Mesendoderm (in vitro differentiated cells): ENCODE results near the gene COBL.
A peak's percentile ranks its signal among the peaks of the same experiment; 100 is the strongest.

Source experiments
- DNase-seq: peaks from one replicate; pipeline ENCODE4 v3.0.0; 2013
- H2AK5ac ChIP-seq: 2 replicates; pipeline ENCODE4 v1.6.1; 2013; ENCODE audit warnings: low read length, inconsistent platforms
- H2BK120ac ChIP-seq: 2 replicates; pipeline ENCODE4 v1.6.1; 2013; ENCODE audit warnings: low read depth, mild to moderate bottlenecking, low read length, moderate library complexity, mixed read lengths
- H2BK15ac ChIP-seq: replicated peaks from 2 replicates; pipeline ENCODE4 v1.6.1; 2013; ENCODE audit warnings: low read depth, mild to moderate bottlenecking, moderate library complexity
- H2BK5ac ChIP-seq: 2 replicates; pipeline ENCODE4 v1.6.1; 2013; ENCODE audit warnings: low read length, inconsistent platforms
- H3K18ac ChIP-seq: 2 replicates; pipeline ENCODE4 v1.6.1; 2013; ENCODE audit warnings: mild to moderate bottlenecking, low read length, mixed read lengths
- H3K23ac ChIP-seq: one replicate; pipeline ENCODE4 v1.6.1; 2013; ENCODE audit warnings: low read length
- H3K27ac ChIP-seq: 2 replicates; pipeline ENCODE4 v1.5.1; 2013; ENCODE audit warnings: low read depth, mild to moderate bottlenecking, inconsistent platforms, low read length, moderate library complexity
- H3K27me3 ChIP-seq: 2 replicates; pipeline ENCODE4 v1.6.1; 2013; ENCODE audit warnings: low read length, control low read depth, mild to moderate bottlenecking, inconsistent platforms; ENCODE audit not compliant: insufficient read depth, poor library complexity
- H3K36me3 ChIP-seq: 2 replicates; pipeline ENCODE4 v1.6.1; 2013; ENCODE audit warnings: low read length, inconsistent platforms; ENCODE audit not compliant: control insufficient read depth, insufficient read depth
- H3K4ac ChIP-seq: one replicate; pipeline ENCODE4 v1.6.1; 2013; ENCODE audit warnings: low read depth, mild to moderate bottlenecking, low read length, moderate library complexity
- H3K4me1 ChIP-seq: 2 replicates; pipeline ENCODE4 v1.6.1; 2013; ENCODE audit warnings: low read depth, low read length, inconsistent platforms; ENCODE audit not compliant: control insufficient read depth
- H3K4me2 ChIP-seq: 2 replicates; pipeline ENCODE4 v1.6.1; 2013; ENCODE audit warnings: low read length
- H3K4me3 ChIP-seq: 2 replicates; pipeline ENCODE4 v1.5.1; 2013; ENCODE audit warnings: mild to moderate bottlenecking, low read length
- H3K56ac ChIP-seq: one replicate; pipeline ENCODE4 v1.6.1; 2013; ENCODE audit warnings: low read length
- H3K79me1 ChIP-seq: 2 replicates; pipeline ENCODE4 v1.6.1; 2013; ENCODE audit warnings: low read length, inconsistent platforms
- H3K79me2 ChIP-seq: 2 replicates; pipeline ENCODE4 v1.6.1; 2013; ENCODE audit warnings: mild to moderate bottlenecking, low read length; ENCODE audit not compliant: control insufficient read depth, insufficient read depth
- H3K9ac ChIP-seq: 2 replicates; pipeline ENCODE4 v1.6.1; 2013; ENCODE audit warnings: low read length, inconsistent platforms
- H4K5ac ChIP-seq: one replicate; pipeline ENCODE4 v1.6.1; 2013; ENCODE audit warnings: low read length
- H4K8ac ChIP-seq: one replicate; pipeline ENCODE4 v1.6.1; 2013; ENCODE audit warnings: low read depth, mild to moderate bottlenecking, control low read depth, low read length, moderate library complexity
- WGBS: extraction: QIAGEN DNeasy Blood & Tissue Kit; methylation state at CpG from one replicate; pipeline ENCODE4 v1.1.7; 2013; ENCODE audit warnings: low lambda C conversion rate, missing lambda C conversion rate; ENCODE audit not compliant: insufficient coverage; ENCODE audit errors: extremely low coverage; 5-methylcytosine and 5-hydroxymethylcytosine counted together

The COBL gene

DNA sequence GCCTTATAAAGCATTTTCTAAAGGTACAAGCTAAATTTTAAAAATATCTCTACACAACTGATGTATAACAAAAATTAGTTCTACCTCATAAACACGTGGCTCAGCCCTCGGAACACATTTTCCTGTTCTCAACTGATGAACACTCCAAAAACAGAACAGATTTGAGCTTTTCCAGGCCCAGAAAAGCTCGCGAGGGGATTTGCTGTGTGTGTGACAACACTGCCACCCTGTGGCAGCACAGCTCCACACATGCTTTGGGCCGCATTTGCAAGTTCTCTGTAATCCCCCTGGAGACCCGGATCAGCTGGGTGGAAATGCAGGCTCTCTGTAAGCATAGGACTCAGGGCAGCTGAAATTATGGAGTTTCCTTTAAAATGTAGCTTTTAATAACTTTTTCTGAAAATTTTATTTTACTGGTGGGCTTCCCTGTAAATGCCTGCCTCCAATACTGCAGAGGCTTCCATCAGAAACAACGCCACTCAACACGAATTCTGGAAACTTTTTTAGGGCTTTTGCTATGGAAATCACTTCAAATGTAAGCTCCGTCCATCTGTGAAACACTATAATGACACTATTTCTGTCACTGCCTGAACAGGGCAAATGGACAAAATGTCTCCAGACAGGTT, 155.5 kb downstream of the COBL start:
- WGBS = no CpG with 5 or more reads among the region's 9 CpGs
- no peak overlapping the region for H4K5ac ChIP-seq
- DNase-seq = peak; percentile 84
- H3K27me3 ChIP-seq = no peaks in the 10 kb centered on the region
- no peak overlapping the region for H3K23ac ChIP-seq
- H3K56ac ChIP-seq = no peak overlapping the region
- no peak overlapping the region for H3K27ac ChIP-seq
- no peak overlapping the region for H2AK5ac ChIP-seq
- no peak overlapping the region for H3K18ac ChIP-seq
- H3K4ac ChIP-seq = no peak overlapping the region
- H2BK15ac ChIP-seq = no peak overlapping the region
- no peak overlapping the region for H3K9ac ChIP-seq
- no peaks in the 10 kb centered on the region for H3K79me2 ChIP-seq
- no peak overlapping the region for H3K4me2 ChIP-seq
- H3K79me1 ChIP-seq = no peaks in the 10 kb centered on the region
- no peak overlapping the region for H3K4me3 ChIP-seq
- H3K4me1 ChIP-seq = no peaks in the 10 kb centered on the region
- H2BK120ac ChIP-seq = no peak overlapping the region
- H3K36me3 ChIP-seq = no peaks in the 10 kb centered on the region
- H2BK5ac ChIP-seq = no peak overlapping the region
- no peak overlapping the region for H4K8ac ChIP-seq

DNA sequence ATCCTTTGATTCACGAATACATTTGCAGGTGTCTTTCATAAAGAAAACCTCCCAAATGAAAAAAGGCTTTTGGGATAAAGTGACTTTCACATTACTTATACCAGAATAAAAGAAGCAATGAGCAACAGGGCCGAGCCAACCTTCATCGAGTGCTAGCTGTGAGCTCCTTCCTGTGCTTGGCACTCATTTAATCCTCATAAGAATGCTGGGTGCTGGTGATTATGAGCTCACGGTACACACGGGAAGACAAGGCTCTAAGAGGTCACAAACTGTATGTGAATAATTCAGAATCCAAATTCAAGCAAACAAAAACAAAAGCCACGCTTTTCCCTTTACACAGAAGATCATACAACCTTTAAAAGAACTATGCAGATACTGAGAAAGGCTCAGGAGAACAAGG, 156.2 kb downstream of the COBL start:
- no peaks in the 10 kb centered on the region for H3K79me1 ChIP-seq
- no peaks in the 10 kb centered on the region for H3K79me2 ChIP-seq
- no CpG with 5 or more reads among the region's 6 CpGs for WGBS

DNA sequence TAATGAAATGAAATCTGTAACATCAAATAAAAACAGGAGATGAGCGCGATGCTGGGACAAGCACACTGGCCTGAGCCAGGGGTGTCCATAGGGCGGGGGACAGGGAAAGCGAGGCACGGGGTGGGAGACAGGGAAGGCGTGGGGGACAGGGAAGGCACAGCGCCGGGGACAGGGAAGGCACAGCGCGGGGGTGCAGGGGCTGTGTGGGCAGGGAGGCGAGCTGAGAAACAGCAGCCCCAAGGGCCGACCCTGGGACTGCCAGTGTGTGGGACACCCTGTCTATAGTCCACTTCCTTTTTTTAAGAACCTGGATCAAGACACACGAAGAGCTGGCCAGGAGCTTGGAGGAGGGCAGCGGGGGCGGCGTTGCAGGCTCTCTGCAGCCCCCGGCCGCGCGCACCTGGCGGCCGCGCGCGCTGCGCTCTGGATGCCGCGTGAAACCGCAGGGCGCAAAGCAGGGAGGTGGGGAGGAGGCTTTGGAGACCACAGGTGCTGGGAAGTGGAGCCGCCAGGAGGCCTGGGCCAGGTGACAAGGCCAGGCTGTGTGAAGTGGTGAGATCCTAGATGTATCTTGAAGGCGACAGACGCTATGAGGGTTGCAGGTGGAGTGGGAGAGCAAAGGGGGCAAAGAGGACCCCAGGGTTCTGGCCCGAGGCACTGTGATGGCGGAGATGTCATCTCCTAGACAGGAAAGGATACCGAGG, 157.7 kb downstream of the COBL start:
- DNase-seq = no peak
- Histone ChIP-seq H3K4me3 (no peak overlapping the region), H2BK15ac (no peak overlapping the region), H3K18ac (no peak overlapping the region), H3K9ac (no peak overlapping the region), H3K4me1 (no peaks in the 10 kb centered on the region), H3K27ac (no peak overlapping the region), H4K8ac (no peak overlapping the region), H3K4me2 (no peak overlapping the region), H3K79me1 (no peaks in the 10 kb centered on the region), H3K27me3 (no peaks in the 10 kb centered on the region), H4K5ac (no peak overlapping the region), H3K4ac (no peak overlapping the region), H3K79me2 (no peaks in the 10 kb centered on the region), H2BK5ac (no peak overlapping the region), H2BK120ac (no peak overlapping the region), H2AK5ac (no peak overlapping the region), H3K23ac (no peak overlapping the region), H3K36me3 (no peaks in the 10 kb centered on the region), H3K56ac (no peak overlapping the region)
- no CpG with 5 or more reads among the region's 36 CpGs for WGBS

More for the DNA sequence above, 156.2 kb downstream of the COBL start:
- DNase-seq = no peak
- Histone ChIP-seq H2BK5ac (no peak overlapping the region), H3K9ac (no peak overlapping the region), H3K27me3 (no peaks in the 10 kb centered on the region), H3K4me2 (no peak overlapping the region), H4K8ac (no peak overlapping the region), H3K4me1 (no peaks in the 10 kb centered on the region), H3K4me3 (no peak overlapping the region), H2BK120ac (no peak overlapping the region), H3K23ac (no peak overlapping the region), H3K36me3 (no peaks in the 10 kb centered on the region), H4K5ac (no peak overlapping the region), H3K27ac (no peak overlapping the region), H2AK5ac (no peak overlapping the region), H3K56ac (no peak overlapping the region), H2BK15ac (no peak overlapping the region), H3K18ac (no peak overlapping the region), H3K4ac (no peak overlapping the region)

DNA sequence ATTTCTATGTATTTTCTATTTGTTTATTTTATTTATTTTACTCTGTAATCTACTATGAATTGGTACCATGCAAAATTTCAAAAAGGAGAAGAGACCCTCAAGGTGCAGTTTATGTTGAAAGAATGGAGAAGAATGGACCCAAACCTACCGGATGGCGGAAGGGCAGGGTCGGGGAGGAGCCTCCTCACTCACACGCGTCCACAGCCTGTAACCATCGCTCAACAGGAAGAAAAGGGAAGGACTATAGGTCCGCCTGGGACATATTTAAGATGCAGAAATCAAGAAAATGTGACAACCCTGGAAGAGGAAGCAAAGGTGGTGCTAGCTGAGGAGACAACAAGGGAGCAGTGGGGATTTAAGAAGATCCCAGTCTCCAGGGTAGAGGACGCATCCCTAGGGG, 158.4 kb downstream of the COBL start:
- Histone ChIP-seq H3K4me3 (no peak overlapping the region), H4K8ac (no peak overlapping the region), H3K79me1 (no peaks in the 10 kb centered on the region), H3K56ac (no peak overlapping the region), H2BK120ac (no peak overlapping the region), H3K79me2 (no peaks in the 10 kb centered on the region), H3K36me3 (no peaks in the 10 kb centered on the region), H3K4me1 (no peaks in the 10 kb centered on the region), H3K23ac (no peak overlapping the region), H3K18ac (no peak overlapping the region), H3K27me3 (no peaks in the 10 kb centered on the region), H3K9ac (no peak overlapping the region), H2BK5ac (no peak overlapping the region), H3K27ac (no peak overlapping the region), H3K4ac (no peak overlapping the region), H2BK15ac (no peak overlapping the region), H4K5ac (no peak overlapping the region), H3K4me2 (no peak overlapping the region), H2AK5ac (no peak overlapping the region)
- no CpG with 5 or more reads among the region's 8 CpGs for WGBS
- no peak for DNase-seq

DNA sequence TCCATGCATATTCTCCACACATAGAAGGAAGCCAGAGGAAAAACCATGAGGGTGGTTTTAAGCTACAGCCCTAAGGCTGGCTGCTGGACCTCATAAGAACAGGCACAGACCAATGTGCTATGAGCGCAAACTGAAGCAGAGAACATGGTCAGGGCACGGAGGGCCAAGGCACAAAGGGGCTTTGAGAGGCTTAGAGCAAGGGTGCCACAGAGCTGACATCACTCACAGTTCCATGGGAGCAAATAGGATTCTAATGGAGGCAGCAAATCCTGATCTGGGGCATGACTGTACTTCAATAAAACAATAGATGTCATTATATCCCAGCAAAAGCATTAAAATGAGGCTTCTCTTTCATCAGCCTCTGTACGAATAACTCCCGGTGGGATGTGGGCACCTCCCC, 162.4 kb downstream of the COBL start:
- H3K79me2 ChIP-seq = no peaks in the 10 kb centered on the region

More for the DNA sequence above, 162.4 kb downstream of the COBL start:
- no peak overlapping the region for H3K4me2 ChIP-seq
- H2BK15ac ChIP-seq = no peak overlapping the region
- no peak overlapping the region for H3K27ac ChIP-seq
- no peaks in the 10 kb centered on the region for H3K27me3 ChIP-seq
- no peak for DNase-seq
- H3K56ac ChIP-seq = no peak overlapping the region
- no peak overlapping the region for H3K18ac ChIP-seq
- H3K4me1 ChIP-seq = no peaks in the 10 kb centered on the region
- H4K5ac ChIP-seq = no peak overlapping the region
- H3K4ac ChIP-seq = no peak overlapping the region
- H2BK5ac ChIP-seq = no peak overlapping the region
- H3K9ac ChIP-seq = no peak overlapping the region
- H3K23ac ChIP-seq = no peak overlapping the region
- no peak overlapping the region for H2AK5ac ChIP-seq
- H3K79me1 ChIP-seq = no peaks in the 10 kb centered on the region
- H4K8ac ChIP-seq = no peak overlapping the region
- no peaks in the 10 kb centered on the region for H3K36me3 ChIP-seq
- no peak overlapping the region for H3K4me3 ChIP-seq
- WGBS = no CpG with 5 or more reads among the region's 4 CpGs
- no peak overlapping the region for H2BK120ac ChIP-seq
